Right lobe of liver (tissue), 6 donors: ENCODE results near the gene TAS2R60. TPM values are rescaled to one million over a fixed set of nuclear protein-coding genes. Genes with fewer than 3 reads are reported as not detected.

Source experiments
- ATAC-seq, 4 donors: fragments of 200-7000 bp; cut with Tn5 transposase; one replicate each; pipeline ENCODE4 v1.9.1; 2020; ENCODE audit warnings: mild to moderate bottlenecking in 4 of 4, moderate library complexity in 4 of 4
- DNase-seq, 3 donors: peaks; one replicate each; pipeline ENCODE4 v3.0.0-alpha.2; 2020
- H3K27ac ChIP-seq, 3 donors: fragments of 200-600 bp; one replicate each; pipeline ENCODE4 v1.8.0; 2022
- H3K27me3 ChIP-seq, 2 donors: fragments of 200-600 bp; one replicate each; pipeline ENCODE4 v1.8.0; 2022
- H3K36me3 ChIP-seq, 4 donors: fragments of 200-600 bp; sonication (generic) in 1 of 4; one replicate each; pipeline versions ENCODE4 v1.5.1 to v1.8.0; 2017 to 2022; ENCODE audit warnings: control low read depth in 1 of 4
- H3K4me1 ChIP-seq, 4 donors: fragments of 200-600 bp; sonication (generic) in 1 of 4; one replicate each; pipeline versions ENCODE4 v1.5.1 to v1.8.0; 2017 to 2022; ENCODE audit warnings: control low read depth in 1 of 4
- H3K4me3 ChIP-seq, 3 donors: fragments of 200-600 bp; one replicate each; pipeline ENCODE4 v1.8.0; 2022
- H3K9me3 ChIP-seq, 4 donors: fragments of 200-600 bp; sonication (generic) in 1 of 4; one replicate each; pipeline versions ENCODE4 v1.5.1 to v1.8.0; 2017 to 2022; ENCODE audit warnings: control low read depth in 1 of 4
- POLR2A ChIP-seq: fragments of 450-650 bp; IDR thresholded peaks from one replicate; pipeline ENCODE4 v1.6.1; 2017; ENCODE audit warnings: antibody characterized with exemption, mild to moderate bottlenecking
- WGBS: methylation state at CpG from one replicate; pipeline ENCODE4 v1.1.6; 2018; ENCODE audit warnings: low coverage, low lambda C conversion rate; ENCODE audit not compliant: insufficient coverage; ENCODE audit errors: missing lambda C conversion rate; 5-methylcytosine and 5-hydroxymethylcytosine counted together
- intact Hi-C, 2 donors: fragments of 100-400 bp; cut with DNase I; formaldehyde crosslinking; loops; one replicate each; pipeline versions ENCODE4 v1.11.2 to v1.14.1; 2022
- total RNA-seq, 6 experiments: library from RNA; depleted of rRNA in 2 of 6; stranded (reverse); fragments of >200 nt in 2 of 6; fragmentation: NEBNext Ultra II Directional in 3 of 6; extraction: Animal tissue kit (Norgen Biotek cat#: 25700) in 3 of 6; gene quantifications; one replicate each; pipeline versions ENCODE4 v1.1.0 to v1.2.4, GENCODE V29; 2016 to 2023
- TF ChIP-seq, protein P1 (sequence below), 4 donors: fragments of 200-600 bp in 3 of 4; fragments of 450-650 bp in 1 of 4; IDR thresholded peaks; one replicate each; pipeline versions ENCODE4 v1.5.1 to v1.8.0; 2016 to 2022; ENCODE audit warnings: antibody characterized with exemption in 4 of 4, mild to moderate bottlenecking in 2 of 4
- donor health status: DM: no; HTN: yes; CAD: no.
- donor health status: DM: no; HTN: no; CAD: no.
- donor health status: DM: no; HTN: no; CAD: no.
- donor health status: DM: no; HTN: yes; CAD: no.
- donor health status: DM: no; HTN: yes; CAD: no.

The TAS2R60 gene
- total RNA-seq, 6 experiments from 2014 or later = 0.35 TPM; not detected in 5

DNA sequence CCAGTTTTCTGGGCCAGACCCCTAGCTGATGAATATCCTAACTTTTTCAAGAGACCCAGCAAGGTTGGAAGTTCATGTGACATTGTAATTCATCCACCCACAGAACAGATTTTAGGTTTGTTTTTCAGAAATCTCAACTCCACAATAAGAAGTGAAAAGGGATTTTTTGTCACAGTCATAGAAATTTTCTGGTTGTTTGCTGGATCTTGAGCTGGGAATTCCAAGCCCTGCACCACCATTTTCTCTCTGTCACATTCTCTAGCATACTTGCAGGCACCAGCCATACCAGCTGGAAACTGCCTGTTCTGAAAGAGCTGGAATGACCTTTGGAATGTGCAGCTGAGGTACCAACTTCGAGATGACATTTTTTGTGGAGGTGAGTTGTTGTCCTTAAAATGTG, 8.5 kb downstream of the TAS2R60 start:
- Histone ChIP-seq H3K36me3 (no peaks in the 10 kb centered on the region), H3K4me1 (no peaks in the 10 kb centered on the region), H3K9me3 (no peaks in the 10 kb centered on the region), H3K4me3 (no peak overlapping the region), H3K27me3 (no peaks in the 10 kb centered on the region), H3K27ac (no peak overlapping the region)
- 50% methylated on average over 1 of the region's 1 CpG for WGBS
- intact Hi-C loops = no loop called here
- TF ChIP-seq, protein P1, sequence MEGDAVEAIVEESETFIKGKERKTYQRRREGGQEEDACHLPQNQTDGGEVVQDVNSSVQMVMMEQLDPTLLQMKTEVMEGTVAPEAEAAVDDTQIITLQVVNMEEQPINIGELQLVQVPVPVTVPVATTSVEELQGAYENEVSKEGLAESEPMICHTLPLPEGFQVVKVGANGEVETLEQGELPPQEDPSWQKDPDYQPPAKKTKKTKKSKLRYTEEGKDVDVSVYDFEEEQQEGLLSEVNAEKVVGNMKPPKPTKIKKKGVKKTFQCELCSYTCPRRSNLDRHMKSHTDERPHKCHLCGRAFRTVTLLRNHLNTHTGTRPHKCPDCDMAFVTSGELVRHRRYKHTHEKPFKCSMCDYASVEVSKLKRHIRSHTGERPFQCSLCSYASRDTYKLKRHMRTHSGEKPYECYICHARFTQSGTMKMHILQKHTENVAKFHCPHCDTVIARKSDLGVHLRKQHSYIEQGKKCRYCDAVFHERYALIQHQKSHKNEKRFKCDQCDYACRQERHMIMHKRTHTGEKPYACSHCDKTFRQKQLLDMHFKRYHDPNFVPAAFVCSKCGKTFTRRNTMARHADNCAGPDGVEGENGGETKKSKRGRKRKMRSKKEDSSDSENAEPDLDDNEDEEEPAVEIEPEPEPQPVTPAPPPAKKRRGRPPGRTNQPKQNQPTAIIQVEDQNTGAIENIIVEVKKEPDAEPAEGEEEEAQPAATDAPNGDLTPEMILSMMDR (IDR thresholded peaks at IDR 0.05) = no peak
- no peak for TF ChIP-seq POLR2A
- ATAC-seq = no peak
- DNase-seq = no peak

DNA sequence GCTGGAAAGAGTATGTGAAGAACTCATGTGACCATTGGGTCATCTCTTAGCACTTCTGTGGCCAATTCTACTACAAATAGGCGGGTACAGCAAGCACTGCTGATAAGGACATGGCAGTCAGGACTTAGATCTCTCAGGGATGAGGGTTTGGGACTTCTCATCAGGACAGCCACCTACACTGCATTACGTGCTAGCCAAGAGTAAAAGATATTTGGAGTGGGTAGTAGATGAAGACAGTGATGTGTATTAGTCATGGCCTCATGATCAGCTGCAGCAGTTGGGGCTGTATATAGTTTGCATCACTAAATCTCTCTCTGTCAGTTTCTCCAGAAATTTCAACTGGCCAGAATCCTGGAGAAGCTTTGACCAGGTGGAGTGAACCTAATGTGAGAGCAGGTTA, 9.2 kb downstream of the TAS2R60 start:
- Histone ChIP-seq H3K9me3 (no peaks in the 10 kb centered on the region), H3K4me1 (no peaks in the 10 kb centered on the region), H3K4me3 (no peak overlapping the region), H3K36me3 (no peaks in the 10 kb centered on the region), H3K27ac (no peak overlapping the region), H3K27me3 (no peaks in the 10 kb centered on the region)
- ATAC-seq = peak in 1 of 4 donors; percentile 19
- WGBS = 64% methylated on average over 2 of the region's 2 CpGs
- DNase-seq = no peak
- intact Hi-C loops = no loop called here
- TF ChIP-seq, protein P1 (IDR thresholded peaks at IDR 0.05) = no peak

DNA sequence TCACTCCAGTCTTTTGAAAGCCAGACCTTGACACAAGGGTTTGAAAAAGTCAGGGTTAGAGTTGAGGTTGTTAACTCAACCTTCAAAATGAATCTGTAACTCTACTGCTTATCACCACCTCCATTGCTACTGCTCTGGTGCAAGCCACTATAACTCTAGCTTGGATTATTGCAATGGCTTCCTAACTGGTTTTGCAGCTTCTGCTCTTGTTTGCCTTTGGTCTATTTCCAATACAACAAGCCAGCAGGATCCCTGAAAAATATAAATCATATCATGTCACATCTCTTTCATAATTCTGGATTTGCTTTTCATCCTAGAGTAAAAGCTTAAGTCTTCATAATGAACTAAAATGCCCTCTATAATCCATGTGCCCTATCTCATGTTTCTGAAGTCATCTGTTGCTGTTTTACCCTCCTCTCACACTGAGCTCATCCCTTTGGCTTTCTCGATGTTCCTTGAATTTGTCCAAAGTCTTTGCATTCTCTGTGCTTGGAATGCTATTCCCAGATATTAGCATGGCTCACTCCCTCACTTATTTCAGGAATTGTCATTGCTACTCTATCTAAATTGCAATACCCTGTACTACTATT, 10.9 kb downstream of the TAS2R60 start:
- no peak for TF ChIP-seq POLR2A
- TF ChIP-seq, protein P1 (IDR thresholded peaks at IDR 0.05) = no peak
- H3K27me3 ChIP-seq = no peaks in the 10 kb centered on the region
- no peak overlapping the region for H3K27ac ChIP-seq
- no peaks in the 10 kb centered on the region for H3K4me1 ChIP-seq
- ATAC-seq = no peak
- H3K4me3 ChIP-seq = no peak overlapping the region
- no peak for DNase-seq
- 87% methylated on average over 1 of the region's 1 CpG for WGBS
- intact Hi-C loops = no loop called here
- no peaks in the 10 kb centered on the region for H3K9me3 ChIP-seq
- H3K36me3 ChIP-seq = no peaks in the 10 kb centered on the region

DNA sequence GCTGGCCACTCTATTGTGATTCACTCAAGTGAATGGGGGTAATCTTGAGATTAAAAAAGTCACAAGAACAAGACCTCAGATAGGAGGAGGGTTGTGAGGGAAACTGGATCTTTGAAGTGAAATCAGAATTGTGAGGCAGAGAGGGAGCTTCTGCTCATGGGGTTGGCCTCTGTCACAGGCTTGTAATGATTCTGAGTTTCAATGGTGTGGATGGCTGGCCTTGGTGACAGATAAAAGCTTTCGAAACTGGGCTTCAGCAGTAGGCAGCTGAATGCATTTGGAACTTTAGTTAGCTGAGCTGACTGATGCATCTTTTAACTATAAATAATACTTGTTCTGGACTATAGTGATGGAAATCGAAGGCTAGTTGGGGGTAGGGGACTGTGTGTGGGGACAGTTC, 12.2 kb downstream of the TAS2R60 start:
- ATAC-seq = no peak
- no peak overlapping the region for H3K4me3 ChIP-seq
- no peaks in the 10 kb centered on the region for H3K27me3 ChIP-seq
- H3K4me1 ChIP-seq = no peaks in the 10 kb centered on the region
- no peak overlapping the region for H3K27ac ChIP-seq
- no peaks in the 10 kb centered on the region for H3K9me3 ChIP-seq
- 83% methylated on average over 2 of the region's 2 CpGs for WGBS
- DNase-seq = no peak
- intact Hi-C loops = no loop called here
- TF ChIP-seq, protein P1 (IDR thresholded peaks at IDR 0.05) = no peak
- no peak for TF ChIP-seq POLR2A
- H3K36me3 ChIP-seq = no peaks in the 10 kb centered on the region

DNA sequence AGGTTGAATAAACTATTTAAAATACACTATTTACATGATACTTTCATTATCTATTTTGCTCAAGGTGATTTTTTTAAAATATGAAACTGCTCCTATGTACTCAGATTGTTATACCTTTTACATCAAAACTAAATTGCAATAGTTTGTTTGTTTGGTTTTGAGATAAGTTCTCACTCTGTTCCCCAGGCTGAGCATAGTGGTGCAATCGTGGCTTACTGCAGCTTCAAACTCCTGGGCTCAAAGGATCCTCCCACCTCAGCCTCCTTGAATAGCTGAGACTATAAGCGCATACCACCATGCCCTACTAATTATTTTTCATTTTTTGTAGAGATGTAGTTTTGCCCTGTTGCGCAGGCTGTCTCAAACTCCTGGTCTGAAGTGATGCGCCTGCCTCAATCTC, 12.7 kb downstream of the TAS2R60 start:
- Histone ChIP-seq H3K36me3 (no peaks in the 10 kb centered on the region), H3K9me3 (no peaks in the 10 kb centered on the region), H3K4me3 (no peak overlapping the region), H3K27ac (no peak overlapping the region), H3K27me3 (no peaks in the 10 kb centered on the region), H3K4me1 (no peaks in the 10 kb centered on the region)
- DNase-seq (no peak), ATAC-seq (no peak)
- TF ChIP-seq POLR2A = no peak
- TF ChIP-seq, protein P1 (IDR thresholded peaks at IDR 0.05) = no peak
- WGBS = 77% methylated on average over 3 of the region's 4 CpGs
- intact Hi-C loops = no loop called here
